ENCODE data around the gene RAD17. TPM values are rescaled to one million over a fixed set of nuclear protein-coding genes. Genes with fewer than 3 reads are reported as not detected.

The RAD17 gene
- total RNA-seq, 1 experiment from 2014 or later = 21.9 TPM

DNA sequence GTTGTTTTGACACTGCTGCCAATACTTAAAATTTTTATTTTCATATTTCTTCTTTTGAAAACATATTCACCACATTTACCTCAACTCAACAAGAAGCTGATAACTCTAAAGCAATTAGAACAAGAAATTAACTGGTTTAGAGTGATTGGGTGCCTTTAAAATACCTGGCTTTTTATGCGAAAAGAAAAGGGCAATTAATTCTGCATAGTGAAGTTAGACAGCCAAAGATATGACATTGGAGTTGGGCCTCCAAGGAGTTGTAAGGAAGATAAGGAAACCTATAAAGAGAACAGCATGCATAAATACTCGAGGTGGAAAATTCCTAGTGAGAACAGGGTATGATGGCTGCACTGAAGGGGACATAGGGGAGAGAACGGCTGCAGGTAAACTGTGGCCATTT lies 9.9 kb upstream of the RAD17 start:
- Mint-ChIP-seq H3K27ac (ENCODE audit: low read depth, unreplicated experiment) (peak overlapping the region; percentile 76), H3K4me1 (ENCODE audit: insufficient read depth, unreplicated experiment) (no peaks in the 10 kb centered on the region), H3K36me3 (ENCODE audit: insufficient read depth, unreplicated experiment) (peaks cover 63% of the 10 kb centered on the region), H3K27me3 (ENCODE audit: insufficient read depth, unreplicated experiment) (no peaks in the 10 kb centered on the region), H3K9me3 (ENCODE audit: unreplicated experiment) (no peaks in the 10 kb centered on the region), H3K4me3 (ENCODE audit: unreplicated experiment) (no peak overlapping the region)
- no peak for DNase-seq (ENCODE audit: unreplicated experiment)
- BruUV-seq (replicated peaks) = no TSS peak
- ChIA-PET CTCF (interaction anchor here (0.6 kb wide), 1 partner anchor 62 kb away, joined by 4 read pairs; no protein-coding TSS in a partner anchor), POLR2A (no interaction called here)
- intact Hi-C loops (cut with micrococcal nuclease) = no loop called here
- TF ChIP-seq, protein P1, sequence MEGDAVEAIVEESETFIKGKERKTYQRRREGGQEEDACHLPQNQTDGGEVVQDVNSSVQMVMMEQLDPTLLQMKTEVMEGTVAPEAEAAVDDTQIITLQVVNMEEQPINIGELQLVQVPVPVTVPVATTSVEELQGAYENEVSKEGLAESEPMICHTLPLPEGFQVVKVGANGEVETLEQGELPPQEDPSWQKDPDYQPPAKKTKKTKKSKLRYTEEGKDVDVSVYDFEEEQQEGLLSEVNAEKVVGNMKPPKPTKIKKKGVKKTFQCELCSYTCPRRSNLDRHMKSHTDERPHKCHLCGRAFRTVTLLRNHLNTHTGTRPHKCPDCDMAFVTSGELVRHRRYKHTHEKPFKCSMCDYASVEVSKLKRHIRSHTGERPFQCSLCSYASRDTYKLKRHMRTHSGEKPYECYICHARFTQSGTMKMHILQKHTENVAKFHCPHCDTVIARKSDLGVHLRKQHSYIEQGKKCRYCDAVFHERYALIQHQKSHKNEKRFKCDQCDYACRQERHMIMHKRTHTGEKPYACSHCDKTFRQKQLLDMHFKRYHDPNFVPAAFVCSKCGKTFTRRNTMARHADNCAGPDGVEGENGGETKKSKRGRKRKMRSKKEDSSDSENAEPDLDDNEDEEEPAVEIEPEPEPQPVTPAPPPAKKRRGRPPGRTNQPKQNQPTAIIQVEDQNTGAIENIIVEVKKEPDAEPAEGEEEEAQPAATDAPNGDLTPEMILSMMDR (IDR thresholded peaks at IDR 0.05; ENCODE audit: unreplicated experiment) = no peak

DNA sequence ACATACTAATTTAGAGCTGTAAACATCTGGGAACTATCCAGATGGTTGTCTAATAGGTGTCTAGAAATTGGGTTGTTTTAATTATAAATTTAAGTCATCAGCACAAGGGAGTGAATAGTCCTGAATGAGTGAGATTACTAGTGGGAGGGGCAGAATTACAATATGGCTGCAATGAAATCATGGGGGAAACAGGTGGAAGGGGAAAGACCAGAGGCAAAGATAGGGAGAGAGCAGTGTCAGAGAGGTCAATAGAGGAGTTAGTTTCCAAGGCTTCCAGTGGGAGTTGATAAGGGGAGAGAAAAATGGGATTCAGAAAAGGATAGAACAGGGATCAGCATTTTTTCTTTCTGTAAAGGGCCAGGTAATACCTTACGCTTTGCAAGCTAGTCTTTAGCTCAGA lies 9.2 kb upstream of the RAD17 start:
- peaks cover 4% of the 10 kb centered on the region for H3K4me1 Mint-ChIP-seq (ENCODE audit: insufficient read depth, unreplicated experiment)
- TF ChIP-seq, protein P1 (IDR thresholded peaks at IDR 0.05; ENCODE audit: unreplicated experiment) = no peak
- ChIA-PET CTCF (no interaction called here), POLR2A (no interaction called here)
- no peaks in the 10 kb centered on the region for H3K9me3 Mint-ChIP-seq (ENCODE audit: unreplicated experiment)
- no peak overlapping the region for H3K4me3 Mint-ChIP-seq (ENCODE audit: unreplicated experiment)
- no TSS peak for BruUV-seq (replicated peaks)
- H3K36me3 Mint-ChIP-seq (ENCODE audit: insufficient read depth, unreplicated experiment) = peaks cover 66% of the 10 kb centered on the region
- no peaks in the 10 kb centered on the region for H3K27me3 Mint-ChIP-seq (ENCODE audit: insufficient read depth, unreplicated experiment)
- intact Hi-C loops (cut with micrococcal nuclease) = no loop called here
- no peak for DNase-seq (ENCODE audit: unreplicated experiment)
- peak overlapping the region; percentile 76 for H3K27ac Mint-ChIP-seq (ENCODE audit: low read depth, unreplicated experiment)

DNA sequence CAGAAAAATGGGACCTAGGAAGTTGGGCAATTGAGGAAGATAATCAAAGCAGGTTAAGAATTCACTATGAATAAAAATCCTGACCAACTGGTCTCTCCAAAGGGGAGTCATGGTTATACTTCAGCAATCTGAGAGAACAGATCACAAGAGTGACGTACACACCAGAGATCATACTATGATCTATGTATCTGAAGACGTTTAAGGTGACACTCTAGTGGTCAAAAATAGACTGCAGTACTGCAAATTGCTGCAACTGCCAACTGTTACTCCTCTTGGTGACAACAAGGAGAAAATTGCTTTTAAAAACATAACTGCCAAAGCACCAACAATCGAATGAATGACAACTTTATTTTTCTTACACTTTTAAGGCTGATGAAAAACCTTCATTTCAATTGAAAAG lies 5.2 kb upstream of the RAD17 start:
- TF ChIP-seq, protein P1 (IDR thresholded peaks at IDR 0.05; ENCODE audit: unreplicated experiment) = peak; percentile 18
- ChIA-PET CTCF (interaction anchor here (0.6 kb wide), 1 partner anchor 315 kb away, joined by 4 read pairs; no protein-coding TSS in a partner anchor), POLR2A (no interaction called here)
- BruUV-seq (replicated peaks) = no TSS peak
- Mint-ChIP-seq H3K4me1 (ENCODE audit: insufficient read depth, unreplicated experiment) (peaks cover 12% of the 10 kb centered on the region), H3K27me3 (ENCODE audit: insufficient read depth, unreplicated experiment) (no peaks in the 10 kb centered on the region), H3K36me3 (ENCODE audit: insufficient read depth, unreplicated experiment) (peaks cover 62% of the 10 kb centered on the region), H3K27ac (ENCODE audit: low read depth, unreplicated experiment) (no peak overlapping the region), H3K4me3 (ENCODE audit: unreplicated experiment) (no peak overlapping the region), H3K9me3 (ENCODE audit: unreplicated experiment) (no peaks in the 10 kb centered on the region)
- DNase-seq (ENCODE audit: unreplicated experiment) = no peak
- intact Hi-C loops (cut with micrococcal nuclease) = no loop called here

DNA sequence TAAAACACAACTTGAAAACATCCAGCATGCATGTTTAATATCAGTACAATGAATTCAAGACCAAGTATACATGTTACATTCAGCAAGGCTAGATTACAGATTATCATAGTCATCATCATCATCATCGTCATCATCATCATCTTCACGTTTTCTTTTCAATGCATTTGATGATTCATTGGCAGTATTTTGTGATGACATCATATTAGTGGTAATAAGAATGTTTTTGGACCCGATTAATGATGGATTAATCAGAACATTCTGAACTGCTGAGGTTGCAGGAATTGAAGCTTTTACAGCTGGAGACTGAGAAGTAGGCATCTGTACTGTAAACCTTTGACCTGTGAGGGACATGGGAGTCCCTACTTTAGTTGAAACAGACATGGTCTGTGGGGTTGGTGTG lies 4.8 kb upstream of the RAD17 start:
- TF ChIP-seq, protein P1 (IDR thresholded peaks at IDR 0.05; ENCODE audit: unreplicated experiment) = no peak
- H3K36me3 Mint-ChIP-seq (ENCODE audit: insufficient read depth, unreplicated experiment) = peaks cover 61% of the 10 kb centered on the region
- no TSS peak for BruUV-seq (replicated peaks)
- intact Hi-C loops (cut with micrococcal nuclease) = no loop called here
- CTCF ChIA-PET = interaction anchor here (0.6 kb wide), 1 partner anchor 315 kb away, joined by 4 read pairs; no protein-coding TSS in a partner anchor
- no peaks in the 10 kb centered on the region for H3K27me3 Mint-ChIP-seq (ENCODE audit: insufficient read depth, unreplicated experiment)
- no peak for DNase-seq (ENCODE audit: unreplicated experiment)
- no peak overlapping the region for H3K27ac Mint-ChIP-seq (ENCODE audit: low read depth, unreplicated experiment)
- H3K4me1 Mint-ChIP-seq (ENCODE audit: insufficient read depth, unreplicated experiment) = peaks cover 12% of the 10 kb centered on the region
- no peaks in the 10 kb centered on the region for H3K9me3 Mint-ChIP-seq (ENCODE audit: unreplicated experiment)
- POLR2A ChIA-PET = no interaction called here
- H3K4me3 Mint-ChIP-seq (ENCODE audit: unreplicated experiment) = no peak overlapping the region
